Epithelial cell of esophagus (primary cell): Measurements from ENCODE around the gene RAPGEF5.
A peak's percentile ranks its signal among the peaks of the same experiment; 100 is the strongest.

Experiments
- DNase-seq: peaks from one replicate; pipeline ENCODE4 v3.0.0; 2010; ENCODE audit warnings: low read depth
- H3K4me3 ChIP-seq: 2 replicates; pipeline ENCODE4 v1.5.1; 2011; ENCODE audit warnings: mild to moderate bottlenecking, low read length, control low read depth
- CTCF ChIP-seq: IDR thresholded peaks from 2 replicates; pipeline ENCODE4 v1.5.1; 2011; ENCODE audit warnings: low read depth, mild to moderate bottlenecking, low read length, control low read depth, inconsistent platforms; ENCODE audit not compliant: insufficient read depth; ENCODE audit errors: missing control alignments

The RAPGEF5 gene

GRCh38 chr7:22128528-22128920, 228.4 kb downstream of the RAPGEF5 start:
- no peak for TF ChIP-seq CTCF
- DNase-seq = no peak
- no peak overlapping the region for H3K4me3 ChIP-seq

- no peak overlapping the region for H3K4me3 ChIP-seq
- TF ChIP-seq CTCF = no peak
- DNase-seq = peak; percentile 14
Observed at GRCh38 chr7:22127835-22128527, 229.0 kb downstream of the RAPGEF5 start.

GRCh38 chr7:22125436-22125835, 231.5 kb downstream of the RAPGEF5 start:
- no peak for TF ChIP-seq CTCF
- no peak for DNase-seq

GRCh38 chr7:22124941-22125340, 232.0 kb downstream of the RAPGEF5 start:
- no peak for DNase-seq
- no peak for TF ChIP-seq CTCF
- no peak overlapping the region for H3K4me3 ChIP-seq

More at GRCh38 chr7:22125436-22125835, 231.5 kb downstream of the RAPGEF5 start:
- no peak overlapping the region for H3K4me3 ChIP-seq

GRCh38 chr7:22123139-22123538, 233.8 kb downstream of the RAPGEF5 start:
- TF ChIP-seq CTCF = no peak
- no peak overlapping the region for H3K4me3 ChIP-seq
- DNase-seq = peak; percentile 50

GRCh38 chr7:22121702-22122474, 235.1 kb downstream of the RAPGEF5 start:
- DNase-seq = no peak
- H3K4me3 ChIP-seq = no peak overlapping the region
- TF ChIP-seq CTCF = no peak
